ENCODE results near the gene CP.
"Not testable (repeated sequence)": the region's sequence is repeated elsewhere in the genome, so short reads cannot be mapped to it uniquely, and the experiment has no call there.

Gene CP

GRCh38 chr3:149221783-149222517, at the start of gene CP:
Gene CP, minus strand, starts transcription at chr3:149221829. Its CDS starts 37 bp downstream, at chr3:149221792.
- no peak for DNase-seq

GRCh38 chr3:149270180-149270579, 48.6 kb upstream of the CP start:
- DNase-seq: no peak

GRCh38 chr3:149269687-149270086, 48.1 kb upstream of the CP start:
- DNase-seq: no peak

GRCh38 chr3:149267565-149267964, 45.9 kb upstream of the CP start:
- DNase-seq: no peak

- DNase-seq: no peak
Observed at GRCh38 chr3:149266736-149267135, 45.1 kb upstream of the CP start.

- DNase-seq: no peak
Observed at GRCh38 chr3:149263856-149264255, 42.2 kb upstream of the CP start.

GRCh38 chr3:149258714-149259113, 37.1 kb upstream of the CP start:
- no peak for DNase-seq

- no peak for DNase-seq
Observed at GRCh38 chr3:149258298-149258697, 36.7 kb upstream of the CP start.

GRCh38 chr3:149252272-149252671, 30.6 kb upstream of the CP start:
- DNase-seq: no peak

GRCh38 chr3:149251186-149251585, 29.6 kb upstream of the CP start:
- DNase-seq: no peak

GRCh38 chr3:149247929-149248691, 26.5 kb upstream of the CP start:
- DNase-seq: no peak

GRCh38 chr3:149247008-149247710, 25.5 kb upstream of the CP start:
- no peak for DNase-seq

GRCh38 chr3:149245738-149246451, 24.3 kb upstream of the CP start:
- DNase-seq: no peak

GRCh38 chr3:149243540-149243939, 21.9 kb upstream of the CP start:
- no peak for DNase-seq

GRCh38 chr3:149239357-149239936, 17.8 kb upstream of the CP start:
- DNase-seq: no peak

GRCh38 chr3:149238268-149238667, 16.6 kb upstream of the CP start:
- DNase-seq: not testable (repeated sequence)

GRCh38 chr3:149235599-149236424, 14.2 kb upstream of the CP start:
- DNase-seq: no peak

GRCh38 chr3:149234671-149235245, 13.1 kb upstream of the CP start:
- no peak for DNase-seq

- no peak for DNase-seq
Observed at GRCh38 chr3:149233323-149233722, 11.7 kb upstream of the CP start.

- DNase-seq: no peak
Observed at GRCh38 chr3:149231871-149232270, 10.2 kb upstream of the CP start.

GRCh38 chr3:149227591-149228268, 6.1 kb upstream of the CP start:
- DNase-seq: no peak

All from cortex of kidney (tissue), 1 donor.